Omental fat pad (tissue), 4 donors: ENCODE measurements around the gene OSBPL6. TPM values are rescaled to one million over a fixed set of nuclear protein-coding genes. Genes with fewer than 3 reads are reported as not detected.
A peak's percentile ranks its signal among the peaks of the same experiment; 100 is the strongest.

Experiments used
- ATAC-seq: fragments of 150-250 bp; one replicate; pipeline ENCODE4 v1.9.1; 2016; ENCODE audit warnings: mild to moderate bottlenecking, moderate library complexity; ENCODE audit not compliant: low FRiP score
- DNase-seq: peaks from one replicate; pipeline ENCODE4 v3.0.0-alpha.2; 2019; ENCODE audit warnings: low spot score
- CTCF ChIP-seq, 3 donors: fragments of 450-650 bp; IDR thresholded peaks; one replicate each; pipeline ENCODE4 v1.5.1; 2016 to 2017; ENCODE audit warnings: antibody characterized with exemption in 3 of 3, mild to moderate bottlenecking in 3 of 3, moderate library complexity in 2 of 3
- total RNA-seq, 4 donors: library from RNA; depleted of rRNA; stranded (reverse); fragments of >200 nt; gene quantifications; one replicate each; pipeline ENCODE4 v1.1.0, GENCODE V29; 2016

OSBPL6 gene
- total RNA-seq, 4 donors from 2014 or later: 1.1 to 2.0 (median 1.6) TPM

DNA sequence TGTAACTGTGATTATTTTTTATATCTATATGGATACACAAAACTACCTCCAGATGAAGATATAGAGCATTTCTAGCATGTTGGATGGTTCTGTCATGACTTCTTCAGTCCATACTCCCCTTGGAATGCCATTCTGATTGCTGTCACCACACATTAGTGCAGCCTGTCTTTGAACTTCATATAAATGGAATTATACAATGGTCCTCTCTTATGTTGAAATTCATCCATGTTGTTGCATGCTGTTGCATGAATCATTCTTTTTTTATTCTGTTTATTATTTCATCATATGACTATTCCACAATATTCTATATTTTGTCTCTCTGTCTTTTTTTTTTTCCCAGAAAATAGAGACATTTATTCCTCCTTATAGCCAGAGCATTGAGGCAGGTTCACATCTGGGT lies 74.1 kb downstream of the OSBPL6 start:
- no peak for TF ChIP-seq CTCF (IDR thresholded peaks at IDR 0.05)
- DNase-seq (no peak), ATAC-seq (no peak)

DNA sequence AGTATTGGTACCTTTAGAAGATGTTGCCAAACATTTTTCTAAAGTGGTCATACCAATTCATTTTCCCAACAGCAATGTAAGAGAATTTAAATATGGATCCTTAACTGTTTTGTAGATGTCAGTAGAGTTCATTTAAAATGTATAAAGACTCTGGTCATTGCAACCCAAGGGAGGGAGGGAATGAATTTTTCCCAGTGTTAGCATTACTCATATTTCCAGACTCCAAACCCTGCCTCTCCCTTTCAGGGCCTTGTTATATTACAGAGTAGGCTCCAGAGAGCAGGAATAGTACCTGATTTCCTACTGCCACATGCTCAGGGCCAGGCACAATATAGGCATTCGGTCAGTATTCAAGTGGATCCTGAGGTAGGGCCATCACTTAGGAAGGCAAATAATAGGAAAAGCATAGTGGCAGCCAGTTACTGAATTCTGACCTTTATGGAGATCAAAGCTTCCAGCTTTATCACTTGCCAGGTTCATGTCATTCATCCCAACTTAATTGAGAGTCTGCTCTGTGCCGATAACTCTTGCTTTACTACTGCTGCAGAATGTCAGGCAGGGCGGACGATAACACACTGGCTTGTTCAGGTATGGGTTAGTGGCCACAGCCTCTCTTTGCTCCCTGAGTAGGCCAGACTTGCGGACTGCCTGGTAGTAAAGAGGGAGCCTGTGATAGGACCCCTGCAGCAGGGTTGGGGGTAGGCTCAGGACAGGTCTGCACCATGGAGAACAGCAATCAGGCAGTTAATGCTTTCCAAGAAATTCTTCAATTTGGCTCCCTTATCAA lies 75.3 kb downstream of the OSBPL6 start:
- no peak for TF ChIP-seq CTCF (IDR thresholded peaks at IDR 0.05)
- ATAC-seq (no peak), DNase-seq (no peak)

DNA sequence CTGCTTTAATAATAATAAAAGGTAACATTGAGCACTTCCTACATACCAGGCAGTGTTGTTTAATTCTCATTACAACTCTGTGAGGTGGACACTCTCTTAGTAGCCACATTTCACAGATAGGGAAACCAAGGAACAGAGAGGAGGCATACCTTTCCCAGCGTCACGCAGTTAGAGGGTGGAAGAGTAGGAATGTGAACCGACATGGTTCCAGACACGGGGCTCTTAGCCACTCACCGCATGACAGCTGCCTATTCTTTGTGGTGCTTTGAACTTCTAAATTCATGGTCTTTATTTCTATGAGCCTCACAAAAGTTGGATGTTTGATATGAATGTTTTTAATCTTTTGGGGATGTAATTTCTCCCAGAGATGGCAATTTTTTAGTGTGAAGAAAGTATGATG lies 76.0 kb downstream of the OSBPL6 start:
- ATAC-seq (no peak), DNase-seq (no peak)
- TF ChIP-seq CTCF (IDR thresholded peaks at IDR 0.05): no peak

DNA sequence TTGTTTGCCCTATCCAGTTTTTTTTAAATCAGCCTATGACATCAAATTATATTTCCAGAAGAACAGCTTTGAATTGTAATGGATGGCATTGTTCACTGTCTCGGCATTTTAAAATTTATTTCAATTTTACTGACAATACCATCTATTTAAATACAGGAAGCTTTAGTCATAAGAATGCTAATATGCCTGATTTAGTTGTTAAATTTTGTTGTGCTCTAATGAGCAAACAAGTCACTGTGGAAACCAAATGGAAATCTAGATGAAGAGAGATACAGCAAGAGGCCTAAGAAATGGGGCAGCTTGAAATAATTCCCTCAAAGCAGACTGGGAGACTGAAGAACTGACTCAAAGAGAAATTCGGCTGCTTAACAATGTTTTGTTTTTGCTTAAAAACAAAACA lies 76.8 kb downstream of the OSBPL6 start:
- ATAC-seq (no peak), DNase-seq (no peak)
- TF ChIP-seq CTCF (IDR thresholded peaks at IDR 0.05): no peak

- TF ChIP-seq CTCF (IDR thresholded peaks at IDR 0.05): no peak
- ATAC-seq: peak; percentile 84
- peak; percentile 26 for DNase-seq
Measured at GRCh38 chr2:178271629-178272333, 77.5 kb downstream of the OSBPL6 start.

DNA sequence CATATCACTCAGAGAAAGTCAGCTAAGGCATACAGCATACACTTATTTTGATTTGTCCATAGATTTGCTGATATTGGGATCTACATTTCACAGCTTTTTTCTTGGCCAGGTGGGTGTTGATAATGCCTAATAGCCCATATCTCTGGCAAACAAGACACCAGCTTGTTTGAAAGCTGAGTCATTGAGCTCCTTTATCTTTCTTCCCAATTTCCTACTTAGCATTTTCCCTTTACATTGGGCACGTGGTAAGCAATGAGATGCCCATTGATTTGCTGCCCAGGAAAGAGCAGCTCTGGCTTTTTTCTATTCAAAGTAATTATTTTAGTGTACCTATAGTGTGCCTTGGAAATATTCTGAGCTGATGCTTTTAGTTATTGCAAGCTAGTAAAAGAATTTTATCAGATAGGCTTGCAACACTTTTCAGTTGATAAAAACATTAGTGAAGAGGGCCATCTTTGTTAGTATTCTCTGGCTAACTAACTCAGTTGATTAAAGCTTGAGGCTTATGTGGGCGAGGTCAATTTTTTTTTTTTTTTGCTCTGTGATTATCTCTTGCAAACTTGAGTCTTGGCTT lies 79.6 kb downstream of the OSBPL6 start:
- ATAC-seq (no peak), DNase-seq (no peak)
- no peak for TF ChIP-seq CTCF (IDR thresholded peaks at IDR 0.05)
